G401 (cell line): ENCODE data around the gene ELAPOR1. TPM values are rescaled to one million over a fixed set of nuclear protein-coding genes. Genes with fewer than 3 reads are reported as not detected.

ENCODE experiments used
- DNase-seq: peaks from one replicate; pipeline ENCODE4 v3.0.0-alpha.2; 2015; ENCODE audit warnings: low spot score
- in situ Hi-C: cut with HindIII; loops from 2 replicates; pipeline ENCODE4 v1.10.0; 2016; ENCODE audit warnings: low sequenced_read_pairs, mixed read lengths
- total RNA-seq: library from RNA; depleted of rRNA; stranded (reverse); fragments of >200 nt; shearing (Covaris generic); gene quantifications from 2 replicates; pipeline ENCODE4 v1.2.3, GENCODE V29; 2014; rRNA removed

Gene ELAPOR1
- not detected in 2 replicates for total RNA-seq

- in situ Hi-C loops: no loop called here
- peak; percentile 93 for DNase-seq
Measured at GRCh38 chr1:109113590-109114341, at the start of gene ELAPOR1. ELAPOR1 (plus strand) TSS chr1:109114115; CDS start chr1:109114184, 69 bp downstream.

- in situ Hi-C loops: no loop called here
- DNase-seq: no peak
Measured at GRCh38 chr1:109065137-109065536, 48.8 kb upstream of the ELAPOR1 start.

- in situ Hi-C loops: no loop called here
- DNase-seq: no peak
Measured at GRCh38 chr1:109067883-109068282, 46.0 kb upstream of the ELAPOR1 start.

GRCh38 chr1:109069294-109069693 is 44.6 kb upstream of the ELAPOR1 start:
- no peak for DNase-seq
- in situ Hi-C loops: no loop called here

GRCh38 chr1:109075531-109076490 is 38.1 kb upstream of the ELAPOR1 start, which contains the start of gene TAF13:
TAF13 (minus strand) TSS chr1:109076003; CDS start chr1:109075947, 56 bp downstream.
- in situ Hi-C loops: no loop called here
- peak; percentile 96 for DNase-seq

- DNase-seq: no peak
- in situ Hi-C loops: no loop called here
Measured at GRCh38 chr1:109078317-109078716, 35.6 kb upstream of the ELAPOR1 start.

GRCh38 chr1:109079240-109079622 is 34.7 kb upstream of the ELAPOR1 start:
- DNase-seq: no peak
- in situ Hi-C loops: no loop called here

- in situ Hi-C loops: no loop called here
- no peak for DNase-seq
Measured at GRCh38 chr1:109080441-109081082, 33.4 kb upstream of the ELAPOR1 start.

GRCh38 chr1:109083501-109083900 is 30.4 kb upstream of the ELAPOR1 start:
- in situ Hi-C loops: no loop called here
- no peak for DNase-seq

- peak; percentile 24 for DNase-seq
- in situ Hi-C loops: no loop called here
Measured at GRCh38 chr1:109083923-109084322, 30.0 kb upstream of the ELAPOR1 start.

- in situ Hi-C loops: no loop called here
- DNase-seq: no peak
Measured at GRCh38 chr1:109084563-109085517, 29.1 kb upstream of the ELAPOR1 start.

- in situ Hi-C loops: no loop called here
Measured at GRCh38 chr1:109089242-109090015, 24.5 kb upstream of the ELAPOR1 start.

GRCh38 chr1:109090196-109091077 is 23.5 kb upstream of the ELAPOR1 start, which contains the start of gene TMEM167B:
TMEM167B (plus strand) TSS chr1:109090764; CDS start chr1:109090873, 109 bp downstream.
- peak; percentile 96 for DNase-seq
- in situ Hi-C loops: no loop called here

More at GRCh38 chr1:109089242-109090015, 24.5 kb upstream of the ELAPOR1 start:
- DNase-seq: peak; percentile 77

GRCh38 chr1:109091078-109091838 is 22.7 kb upstream of the ELAPOR1 start:
- in situ Hi-C loops: no loop called here

GRCh38 chr1:109091839-109092193 is 22.1 kb upstream of the ELAPOR1 start:
- no peak for DNase-seq
- in situ Hi-C loops: no loop called here

More at GRCh38 chr1:109091078-109091838, 22.7 kb upstream of the ELAPOR1 start:
- no peak for DNase-seq

GRCh38 chr1:109094377-109094803 is 19.5 kb upstream of the ELAPOR1 start:
- no peak for DNase-seq
- in situ Hi-C loops: no loop called here
